Right lobe of liver (tissue), 4 donors: ENCODE data around the gene SNX9.

Source experiments
- POLR2A ChIP-seq: fragments of 450-650 bp; IDR thresholded peaks from one replicate; pipeline ENCODE4 v1.6.1; 2017; ENCODE audit warnings: antibody characterized with exemption, mild to moderate bottlenecking
- TF ChIP-seq, protein P1 (sequence below), 4 donors: fragments of 200-600 bp in 3 of 4; fragments of 450-650 bp in 1 of 4; IDR thresholded peaks; one replicate each; pipeline versions ENCODE4 v1.5.1 to v1.8.0; 2016 to 2022; ENCODE audit warnings: antibody characterized with exemption in 4 of 4, mild to moderate bottlenecking in 2 of 4
- donor health status: DM: no; HTN: no; CAD: no.
- donor health status: DM: no; HTN: no; CAD: no.
- donor health status: DM: no; HTN: yes; CAD: no.

DNA sequence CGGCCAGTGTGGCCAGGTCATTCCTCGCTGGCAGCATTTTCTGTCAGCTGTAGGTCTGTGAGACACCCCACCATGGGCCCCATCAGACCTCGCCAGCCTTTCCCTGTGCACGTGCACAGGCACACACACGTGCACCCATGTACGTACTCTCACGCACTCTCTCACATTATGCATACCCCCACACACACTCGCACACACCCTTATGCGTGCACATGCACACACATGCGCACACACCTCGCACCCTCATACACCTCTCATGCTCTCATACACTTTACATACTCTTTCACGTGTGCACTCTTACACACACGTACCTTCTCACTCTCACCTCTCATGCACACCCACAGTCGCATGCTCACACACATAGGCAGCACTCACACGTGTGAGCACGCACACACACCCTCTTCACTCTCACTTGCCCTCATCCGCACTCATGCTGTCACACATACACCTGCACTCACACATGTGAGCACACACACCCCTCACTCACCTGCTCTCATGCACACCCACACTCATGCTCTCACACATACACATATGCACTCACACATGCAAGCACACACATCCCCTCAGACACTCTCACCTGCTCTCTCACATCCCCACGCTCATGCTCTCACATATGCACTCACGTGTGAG is 46.7 kb downstream of the SNX9 start:
- TF ChIP-seq, protein P1, sequence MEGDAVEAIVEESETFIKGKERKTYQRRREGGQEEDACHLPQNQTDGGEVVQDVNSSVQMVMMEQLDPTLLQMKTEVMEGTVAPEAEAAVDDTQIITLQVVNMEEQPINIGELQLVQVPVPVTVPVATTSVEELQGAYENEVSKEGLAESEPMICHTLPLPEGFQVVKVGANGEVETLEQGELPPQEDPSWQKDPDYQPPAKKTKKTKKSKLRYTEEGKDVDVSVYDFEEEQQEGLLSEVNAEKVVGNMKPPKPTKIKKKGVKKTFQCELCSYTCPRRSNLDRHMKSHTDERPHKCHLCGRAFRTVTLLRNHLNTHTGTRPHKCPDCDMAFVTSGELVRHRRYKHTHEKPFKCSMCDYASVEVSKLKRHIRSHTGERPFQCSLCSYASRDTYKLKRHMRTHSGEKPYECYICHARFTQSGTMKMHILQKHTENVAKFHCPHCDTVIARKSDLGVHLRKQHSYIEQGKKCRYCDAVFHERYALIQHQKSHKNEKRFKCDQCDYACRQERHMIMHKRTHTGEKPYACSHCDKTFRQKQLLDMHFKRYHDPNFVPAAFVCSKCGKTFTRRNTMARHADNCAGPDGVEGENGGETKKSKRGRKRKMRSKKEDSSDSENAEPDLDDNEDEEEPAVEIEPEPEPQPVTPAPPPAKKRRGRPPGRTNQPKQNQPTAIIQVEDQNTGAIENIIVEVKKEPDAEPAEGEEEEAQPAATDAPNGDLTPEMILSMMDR (IDR thresholded peaks at IDR 0.05) = no peak
- no peak for TF ChIP-seq POLR2A
